AG09319 (cell line): ENCODE measurements around the gene DEFB128.
"Not testable (repeated sequence)": the region's sequence is repeated elsewhere in the genome, so short reads cannot be mapped to it uniquely, and the experiment has no call there.

Experiments
- DNase-seq: peaks from one replicate; pipeline ENCODE4 v3.0.0-alpha.2; 2010; ENCODE audit warnings: low read depth; ENCODE audit errors: extremely low read depth
- CTCF ChIP-seq: IDR thresholded peaks from 2 replicates; pipeline ENCODE4 v1.5.1; 2011; ENCODE audit warnings: low read depth, mild to moderate bottlenecking, inconsistent platforms, low read length, moderate library complexity

The DEFB128 gene

GRCh38 chr20:189611-190010, at the start of gene DEFB128:
TSS of gene DEFB128 (minus strand) at chr20:189711. CDS start at chr20:189623, 88 bp downstream.
- DNase-seq, result no peak
- TF ChIP-seq CTCF, result no peak

- no peak for DNase-seq
- no peak for TF ChIP-seq CTCF
Measured at GRCh38 chr20:237929-238328, 48.4 kb upstream of the DEFB128 start.

- TF ChIP-seq CTCF, result no peak
- no peak for DNase-seq
Measured at GRCh38 chr20:237489-237888, 48.0 kb upstream of the DEFB128 start.

GRCh38 chr20:235891-236290, 46.4 kb upstream of the DEFB128 start:
- no peak for DNase-seq

GRCh38 chr20:227439-228105, 38.1 kb upstream of the DEFB128 start:
- no peak for DNase-seq
- no peak for TF ChIP-seq CTCF

More at GRCh38 chr20:235891-236290, 46.4 kb upstream of the DEFB128 start:
- TF ChIP-seq CTCF, result peak; percentile 14

GRCh38 chr20:226958-227357, 37.4 kb upstream of the DEFB128 start, which contains the start of gene DEFB129:
TSS of gene DEFB129 (plus strand) at chr20:227258. CDS start at chr20:227289, 31 bp downstream.
- TF ChIP-seq CTCF, result no peak
- DNase-seq, result no peak

GRCh38 chr20:225879-226278, 36.4 kb upstream of the DEFB128 start:
- not testable (repeated sequence) for DNase-seq

- DNase-seq, result no peak
- no peak for TF ChIP-seq CTCF
Measured at GRCh38 chr20:221258-221830, 31.8 kb upstream of the DEFB128 start.
